Measurements from ENCODE around the gene SEMA6A. TPM values are rescaled to one million over a fixed set of nuclear protein-coding genes. Genes with fewer than 3 reads are reported as not detected.

Gene SEMA6A
- total and polyA plus RNA-seq, 2 experiments from 2014 or later, result 233 to 400 TPM

DNA sequence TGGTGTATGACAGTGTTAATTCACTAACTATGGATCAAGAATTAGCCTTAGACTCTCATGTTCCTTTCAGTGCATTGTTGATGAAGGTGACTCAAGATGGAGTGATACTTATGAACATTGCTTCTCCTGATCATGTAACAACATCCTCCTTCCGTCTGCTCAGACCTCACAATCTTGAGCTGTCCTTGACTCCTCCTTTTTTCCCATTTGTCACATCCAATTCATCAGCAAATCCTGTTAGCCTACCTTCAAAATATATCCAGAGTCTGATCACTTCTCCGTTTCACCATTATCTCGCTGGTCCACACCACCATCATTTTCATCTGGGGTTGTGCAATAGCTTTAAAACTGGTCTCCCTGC is 9.2 kb upstream of the SEMA6A start (continued):
- TF ChIP-seq, protein P1, sequence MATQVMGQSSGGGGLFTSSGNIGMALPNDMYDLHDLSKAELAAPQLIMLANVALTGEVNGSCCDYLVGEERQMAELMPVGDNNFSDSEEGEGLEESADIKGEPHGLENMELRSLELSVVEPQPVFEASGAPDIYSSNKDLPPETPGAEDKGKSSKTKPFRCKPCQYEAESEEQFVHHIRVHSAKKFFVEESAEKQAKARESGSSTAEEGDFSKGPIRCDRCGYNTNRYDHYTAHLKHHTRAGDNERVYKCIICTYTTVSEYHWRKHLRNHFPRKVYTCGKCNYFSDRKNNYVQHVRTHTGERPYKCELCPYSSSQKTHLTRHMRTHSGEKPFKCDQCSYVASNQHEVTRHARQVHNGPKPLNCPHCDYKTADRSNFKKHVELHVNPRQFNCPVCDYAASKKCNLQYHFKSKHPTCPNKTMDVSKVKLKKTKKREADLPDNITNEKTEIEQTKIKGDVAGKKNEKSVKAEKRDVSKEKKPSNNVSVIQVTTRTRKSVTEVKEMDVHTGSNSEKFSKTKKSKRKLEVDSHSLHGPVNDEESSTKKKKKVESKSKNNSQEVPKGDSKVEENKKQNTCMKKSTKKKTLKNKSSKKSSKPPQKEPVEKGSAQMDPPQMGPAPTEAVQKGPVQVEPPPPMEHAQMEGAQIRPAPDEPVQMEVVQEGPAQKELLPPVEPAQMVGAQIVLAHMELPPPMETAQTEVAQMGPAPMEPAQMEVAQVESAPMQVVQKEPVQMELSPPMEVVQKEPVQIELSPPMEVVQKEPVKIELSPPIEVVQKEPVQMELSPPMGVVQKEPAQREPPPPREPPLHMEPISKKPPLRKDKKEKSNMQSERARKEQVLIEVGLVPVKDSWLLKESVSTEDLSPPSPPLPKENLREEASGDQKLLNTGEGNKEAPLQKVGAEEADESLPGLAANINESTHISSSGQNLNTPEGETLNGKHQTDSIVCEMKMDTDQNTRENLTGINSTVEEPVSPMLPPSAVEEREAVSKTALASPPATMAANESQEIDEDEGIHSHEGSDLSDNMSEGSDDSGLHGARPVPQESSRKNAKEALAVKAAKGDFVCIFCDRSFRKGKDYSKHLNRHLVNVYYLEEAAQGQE (IDR thresholded peaks at IDR 0.05; ENCODE audit: unreplicated experiment), result no peak

DNA sequence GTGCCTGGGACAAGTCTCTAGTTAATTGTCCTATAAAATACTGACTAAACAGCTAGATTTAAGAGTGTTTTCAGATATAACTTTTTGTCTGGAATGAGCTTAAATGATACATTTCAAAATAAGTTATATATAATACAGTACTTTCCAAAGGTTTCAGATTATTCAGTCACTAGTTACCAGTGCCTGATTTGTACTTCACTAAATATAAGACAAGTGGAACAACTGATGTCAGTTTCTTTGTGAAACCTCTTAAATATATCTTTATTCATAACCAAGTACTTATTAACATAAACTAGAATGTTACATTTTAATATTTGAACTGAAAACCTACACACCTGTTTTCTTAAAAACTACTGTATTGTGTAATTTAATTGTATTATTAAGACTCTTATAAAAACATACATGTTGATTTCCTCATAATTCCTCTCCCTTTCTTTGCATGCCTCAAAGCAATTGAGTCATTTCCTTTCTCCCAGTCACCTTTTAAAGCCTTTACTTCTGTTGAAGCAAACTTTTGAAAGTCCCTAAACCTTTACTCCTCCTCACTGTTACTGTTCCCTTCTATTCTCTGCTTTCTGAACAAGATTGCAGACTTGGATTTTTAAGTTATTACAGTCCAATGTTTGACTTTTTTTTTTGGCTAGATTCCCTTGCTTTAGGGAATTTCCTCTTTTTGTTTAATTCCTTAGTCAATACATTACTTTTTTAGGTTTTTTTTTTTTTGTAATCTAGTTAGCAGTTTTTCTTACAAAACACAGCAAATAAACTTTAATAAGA is 8.7 kb upstream of the SEMA6A start:
- Histone ChIP-seq H3K27me3 (ENCODE audit: insufficient read depth) (no peaks in the 10 kb centered on the region), H3K4me3 (no peak overlapping the region), H3K36me3 (ENCODE audit: insufficient read depth) (no peaks in the 10 kb centered on the region), H3F3A (replicated peaks; ENCODE audit: low read depth) (no peaks in the 10 kb centered on the region), H3K4me1 (ENCODE audit: insufficient read depth) (peaks cover 8% of the 10 kb centered on the region), H3K4me2 (no peak overlapping the region), H2AFZ (no peak overlapping the region), H4K20me1 (replicated peaks; ENCODE audit: insufficient read depth) (no peaks in the 10 kb centered on the region), H3K27ac (ENCODE audit: low read depth) (no peak overlapping the region), H3K9me2 (ENCODE audit: insufficient read depth) (no peaks in the 10 kb centered on the region; the same call in 1 of the 2 replicates), H3K79me2 (replicated peaks; ENCODE audit: insufficient read depth) (no peaks in the 10 kb centered on the region)
- Mint-ChIP-seq H3K36me3 (ENCODE audit: low read depth) (peaks cover 4% of the 10 kb centered on the region; the same call in 1 of the 3 replicates), H3K4me3 (no peak overlapping the region), H3K9me3 (no peaks in the 10 kb centered on the region), H3K27me3 (ENCODE audit: insufficient read depth, low read depth, poor library complexity) (peaks cover 3% of the 10 kb centered on the region), H3K27ac (no peak overlapping the region), H3K4me1 (peaks cover 14% of the 10 kb centered on the region)
- ATAC-seq (no peak), DNase-seq (ENCODE audit: low spot score) (no peak)
- no peak for TF ChIP-seq JUNB (IDR thresholded peaks at IDR 0.05; ENCODE audit: unreplicated experiment)
- TF ChIP-seq, protein P2, sequence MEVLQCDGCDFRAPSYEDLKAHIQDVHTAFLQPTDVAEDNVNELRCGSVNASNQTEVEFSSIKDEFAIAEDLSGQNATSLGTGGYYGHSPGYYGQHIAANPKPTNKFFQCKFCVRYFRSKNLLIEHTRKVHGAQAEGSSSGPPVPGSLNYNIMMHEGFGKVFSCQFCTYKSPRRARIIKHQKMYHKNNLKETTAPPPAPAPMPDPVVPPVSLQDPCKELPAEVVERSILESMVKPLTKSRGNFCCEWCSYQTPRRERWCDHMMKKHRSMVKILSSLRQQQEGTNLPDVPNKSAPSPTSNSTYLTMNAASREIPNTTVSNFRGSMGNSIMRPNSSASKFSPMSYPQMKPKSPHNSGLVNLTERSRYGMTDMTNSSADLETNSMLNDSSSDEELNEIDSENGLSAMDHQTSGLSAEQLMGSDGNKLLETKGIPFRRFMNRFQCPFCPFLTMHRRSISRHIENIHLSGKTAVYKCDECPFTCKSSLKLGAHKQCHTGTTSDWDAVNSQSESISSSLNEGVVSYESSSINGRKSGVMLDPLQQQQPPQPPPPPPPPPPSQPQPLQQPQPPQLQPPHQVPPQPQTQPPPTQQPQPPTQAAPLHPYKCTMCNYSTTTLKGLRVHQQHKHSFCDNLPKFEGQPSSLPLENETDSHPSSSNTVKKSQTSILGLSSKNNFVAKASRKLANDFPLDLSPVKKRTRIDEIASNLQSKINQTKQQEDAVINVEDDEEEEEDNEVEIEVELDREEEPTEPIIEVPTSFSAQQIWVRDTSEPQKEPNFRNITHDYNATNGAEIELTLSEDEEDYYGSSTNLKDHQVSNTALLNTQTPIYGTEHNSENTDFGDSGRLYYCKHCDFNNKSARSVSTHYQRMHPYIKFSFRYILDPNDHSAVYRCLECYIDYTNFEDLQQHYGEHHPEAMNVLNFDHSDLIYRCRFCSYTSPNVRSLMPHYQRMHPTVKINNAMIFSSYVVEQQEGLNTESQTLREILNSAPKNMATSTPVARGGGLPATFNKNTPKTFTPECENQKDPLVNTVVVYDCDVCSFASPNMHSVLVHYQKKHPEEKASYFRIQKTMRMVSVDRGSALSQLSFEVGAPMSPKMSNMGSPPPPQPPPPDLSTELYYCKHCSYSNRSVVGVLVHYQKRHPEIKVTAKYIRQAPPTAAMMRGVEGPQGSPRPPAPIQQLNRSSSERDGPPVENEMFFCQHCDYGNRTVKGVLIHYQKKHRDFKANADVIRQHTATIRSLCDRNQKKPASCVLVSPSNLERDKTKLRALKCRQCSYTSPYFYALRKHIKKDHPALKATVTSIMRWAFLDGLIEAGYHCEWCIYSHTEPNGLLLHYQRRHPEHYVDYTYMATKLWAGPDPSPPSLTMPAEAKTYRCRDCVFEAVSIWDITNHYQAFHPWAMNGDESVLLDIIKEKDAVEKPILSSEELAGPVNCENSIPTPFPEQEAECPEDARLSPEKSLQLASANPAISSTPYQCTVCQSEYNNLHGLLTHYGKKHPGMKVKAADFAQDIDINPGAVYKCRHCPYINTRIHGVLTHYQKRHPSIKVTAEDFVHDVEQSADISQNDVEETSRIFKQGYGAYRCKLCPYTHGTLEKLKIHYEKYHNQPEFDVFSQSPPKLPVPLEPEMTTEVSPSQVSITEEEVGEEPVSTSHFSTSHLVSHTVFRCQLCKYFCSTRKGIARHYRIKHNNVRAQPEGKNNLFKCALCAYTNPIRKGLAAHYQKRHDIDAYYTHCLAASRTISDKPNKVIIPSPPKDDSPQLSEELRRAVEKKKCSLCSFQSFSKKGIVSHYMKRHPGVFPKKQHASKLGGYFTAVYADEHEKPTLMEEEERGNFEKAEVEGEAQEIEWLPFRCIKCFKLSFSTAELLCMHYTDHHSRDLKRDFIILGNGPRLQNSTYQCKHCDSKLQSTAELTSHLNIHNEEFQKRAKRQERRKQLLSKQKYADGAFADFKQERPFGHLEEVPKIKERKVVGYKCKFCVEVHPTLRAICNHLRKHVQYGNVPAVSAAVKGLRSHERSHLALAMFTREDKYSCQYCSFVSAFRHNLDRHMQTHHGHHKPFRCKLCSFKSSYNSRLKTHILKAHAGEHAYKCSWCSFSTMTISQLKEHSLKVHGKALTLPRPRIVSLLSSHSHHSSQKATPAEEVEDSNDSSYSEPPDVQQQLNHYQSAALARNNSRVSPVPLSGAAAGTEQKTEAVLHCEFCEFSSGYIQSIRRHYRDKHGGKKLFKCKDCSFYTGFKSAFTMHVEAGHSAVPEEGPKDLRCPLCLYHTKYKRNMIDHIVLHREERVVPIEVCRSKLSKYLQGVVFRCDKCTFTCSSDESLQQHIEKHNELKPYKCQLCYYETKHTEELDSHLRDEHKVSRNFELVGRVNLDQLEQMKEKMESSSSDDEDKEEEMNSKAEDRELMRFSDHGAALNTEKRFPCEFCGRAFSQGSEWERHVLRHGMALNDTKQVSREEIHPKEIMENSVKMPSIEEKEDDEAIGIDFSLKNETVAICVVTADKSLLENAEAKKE (CRISPR knock-in tag; IDR thresholded peaks at IDR 0.05), result no peak

Measured in GM23338 (cell line).